Measurements from ENCODE around the gene HDGFL2. TPM values are rescaled to one million over a fixed set of nuclear protein-coding genes. Genes with fewer than 3 reads are reported as not detected.
"Not testable (repeated sequence)": the region's sequence is repeated elsewhere in the genome, so short reads cannot be mapped to it uniquely, and the experiment has no call there.

Gene HDGFL2
- total RNA-seq, 2 experiments from 2014 or later: 17.2 to 18.0 TPM

DNA sequence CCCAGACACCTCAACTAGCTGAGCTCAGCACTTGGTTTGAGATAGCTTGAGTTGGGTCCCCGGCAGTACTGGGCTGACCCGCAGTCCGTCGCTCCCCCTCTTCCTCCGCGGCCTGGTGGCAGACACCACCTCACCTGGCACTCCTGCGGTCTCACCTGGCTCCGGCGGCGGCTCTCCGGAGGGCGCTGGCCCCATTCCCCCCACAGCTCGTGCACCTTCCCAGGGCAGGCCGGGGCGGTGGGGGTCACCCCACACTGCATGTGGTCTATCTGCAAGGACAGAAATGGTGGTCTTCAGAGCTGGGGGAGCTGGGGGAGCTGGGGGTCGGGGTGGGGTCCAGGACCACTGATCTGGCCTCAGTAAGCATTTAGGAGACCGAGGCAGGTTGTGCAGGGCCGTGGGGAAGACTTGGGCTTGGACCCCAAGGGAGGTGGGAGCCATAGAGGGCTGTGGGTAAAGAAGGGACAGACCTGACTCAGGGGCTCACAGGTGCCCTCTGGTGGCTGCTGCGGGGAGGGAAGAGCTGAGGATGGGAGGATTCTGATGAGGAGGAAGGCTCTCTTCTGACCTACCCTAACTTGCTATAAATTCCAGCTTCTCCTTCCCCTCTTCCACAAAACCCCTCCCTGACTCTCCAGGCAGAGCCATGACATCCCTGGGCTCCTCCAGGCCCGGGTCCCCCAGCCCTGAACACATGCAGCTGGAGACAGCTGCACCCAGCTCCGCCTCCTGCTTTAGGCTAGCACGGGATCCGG is 52.9 kb downstream of the HDGFL2 start:
- POLR2A ChIA-PET: interaction anchor here (0.7 kb wide), 1 partner anchor 10 kb away, joined by 3 read pairs; the partner anchor contains the start of gene PLIN5
- no peak overlapping the region for H3K27ac ChIP-seq (ENCODE audit: low read depth in 1 of 2, low read length in 2 of 2)

DNA sequence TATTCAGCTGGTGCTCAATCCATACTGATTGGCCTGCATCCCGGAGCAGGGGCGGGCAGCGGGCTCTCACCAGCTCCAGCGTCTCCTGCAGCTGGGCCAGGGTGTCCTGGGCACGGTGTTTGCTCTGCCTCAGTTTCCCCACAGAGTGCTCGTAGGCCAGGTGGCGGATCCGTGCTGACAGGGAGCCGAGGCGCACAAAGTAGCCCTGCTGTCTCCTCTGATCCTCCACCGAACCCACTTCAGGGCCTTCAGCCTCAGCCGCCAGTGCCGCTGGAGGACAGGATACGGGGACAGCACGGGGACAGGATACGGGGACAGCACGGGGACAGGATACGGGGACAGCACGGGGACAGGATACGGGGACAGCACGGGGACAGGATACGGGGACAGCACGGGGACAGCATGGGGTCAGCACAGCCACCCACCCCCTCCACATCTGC is 53.5 kb downstream of the HDGFL2 start:
- intact Hi-C loops (cut with DNase I, micrococcal nuclease): loop anchor here (2.0 to 5.0 kb wide), 2 partner anchors 259 to 278 kb away; partner anchors contain the start of gene YJU2 (in 1 of the 2)
- no peaks in the 10 kb centered on the region for H3K4me1 ChIP-seq (ENCODE audit: insufficient read depth, low read length)
- ChIA-PET POLR2A (interaction anchor here (0.7 kb wide), 1 partner anchor 10 kb away, joined by 3 read pairs; the partner anchor contains the start of gene PLIN5), CTCF (interaction anchor here (0.6 to 1.3 kb wide), 6 partner anchors 9 to 424 kb away, joined by 3 to 7 read pairs (median 4); partner anchors contain the start of genes PLIN5 and YJU2)
- TF ChIP-seq, protein P1, sequence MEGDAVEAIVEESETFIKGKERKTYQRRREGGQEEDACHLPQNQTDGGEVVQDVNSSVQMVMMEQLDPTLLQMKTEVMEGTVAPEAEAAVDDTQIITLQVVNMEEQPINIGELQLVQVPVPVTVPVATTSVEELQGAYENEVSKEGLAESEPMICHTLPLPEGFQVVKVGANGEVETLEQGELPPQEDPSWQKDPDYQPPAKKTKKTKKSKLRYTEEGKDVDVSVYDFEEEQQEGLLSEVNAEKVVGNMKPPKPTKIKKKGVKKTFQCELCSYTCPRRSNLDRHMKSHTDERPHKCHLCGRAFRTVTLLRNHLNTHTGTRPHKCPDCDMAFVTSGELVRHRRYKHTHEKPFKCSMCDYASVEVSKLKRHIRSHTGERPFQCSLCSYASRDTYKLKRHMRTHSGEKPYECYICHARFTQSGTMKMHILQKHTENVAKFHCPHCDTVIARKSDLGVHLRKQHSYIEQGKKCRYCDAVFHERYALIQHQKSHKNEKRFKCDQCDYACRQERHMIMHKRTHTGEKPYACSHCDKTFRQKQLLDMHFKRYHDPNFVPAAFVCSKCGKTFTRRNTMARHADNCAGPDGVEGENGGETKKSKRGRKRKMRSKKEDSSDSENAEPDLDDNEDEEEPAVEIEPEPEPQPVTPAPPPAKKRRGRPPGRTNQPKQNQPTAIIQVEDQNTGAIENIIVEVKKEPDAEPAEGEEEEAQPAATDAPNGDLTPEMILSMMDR (IDR thresholded peaks at IDR 0.05): no peak
- Mint-ChIP-seq H3K27ac (no peak overlapping the region), H3K9me3 (no peaks in the 10 kb centered on the region), H3K4me3 (no peak overlapping the region), H3K36me3 (ENCODE audit: low read depth) (no peaks in the 10 kb centered on the region), H3K27me3 (no peaks in the 10 kb centered on the region), H3K4me1 (ENCODE audit: low read depth) (no peaks in the 10 kb centered on the region)
- H3K27ac ChIP-seq (ENCODE audit: low read depth in 1 of 2, low read length in 2 of 2): no peak overlapping the region
- H3K4me3 ChIP-seq (ENCODE audit: low read length): no peak overlapping the region
- H3K27me3 ChIP-seq (ENCODE audit: control insufficient read depth in 1 of 2, insufficient read depth in 2 of 2, low read length in 2 of 2): no peaks in the 10 kb centered on the region
- H3K9me3 ChIP-seq (ENCODE audit: control insufficient read depth in 1 of 2, insufficient read depth in 1 of 2, low read length in 2 of 2): no peaks in the 10 kb centered on the region
- DNase-seq (no peak), ATAC-seq (ENCODE audit: poor library complexity) (no peak)
- H3K36me3 ChIP-seq (ENCODE audit: insufficient read depth, low read length): no peaks in the 10 kb centered on the region

More for the DNA sequence above, 52.9 kb downstream of the HDGFL2 start:
- Mint-ChIP-seq H3K27ac (no peak overlapping the region), H3K36me3 (ENCODE audit: low read depth) (no peaks in the 10 kb centered on the region), H3K27me3 (no peaks in the 10 kb centered on the region), H3K4me1 (ENCODE audit: low read depth) (no peaks in the 10 kb centered on the region), H3K4me3 (no peak overlapping the region), H3K9me3 (no peaks in the 10 kb centered on the region)
- no peaks in the 10 kb centered on the region for H3K36me3 ChIP-seq (ENCODE audit: insufficient read depth, low read length)
- intact Hi-C loops (cut with DNase I, micrococcal nuclease): loop anchor here (2.0 to 5.0 kb wide), 2 partner anchors 258 to 278 kb away; partner anchors contain the start of gene YJU2 (in 1 of the 2)
- CTCF ChIA-PET: interaction anchor here (0.6 to 1.3 kb wide), 6 partner anchors 8 to 425 kb away, joined by 3 to 7 read pairs (median 4); partner anchors contain the start of genes PLIN5 and YJU2
- H3K4me3 ChIP-seq (ENCODE audit: low read length): no peak overlapping the region
- ATAC-seq (ENCODE audit: poor library complexity) (peak; percentile 78), DNase-seq (peak; percentile 49 to 77 (median 62))
- no peaks in the 10 kb centered on the region for H3K4me1 ChIP-seq (ENCODE audit: insufficient read depth, low read length)
- H3K9me3 ChIP-seq (ENCODE audit: control insufficient read depth in 1 of 2, insufficient read depth in 1 of 2, low read length in 2 of 2): no peaks in the 10 kb centered on the region
- TF ChIP-seq, protein P1 (IDR thresholded peaks at IDR 0.05): peak; percentile 47
- no peaks in the 10 kb centered on the region for H3K27me3 ChIP-seq (ENCODE audit: control insufficient read depth in 1 of 2, insufficient read depth in 2 of 2, low read length in 2 of 2)

DNA sequence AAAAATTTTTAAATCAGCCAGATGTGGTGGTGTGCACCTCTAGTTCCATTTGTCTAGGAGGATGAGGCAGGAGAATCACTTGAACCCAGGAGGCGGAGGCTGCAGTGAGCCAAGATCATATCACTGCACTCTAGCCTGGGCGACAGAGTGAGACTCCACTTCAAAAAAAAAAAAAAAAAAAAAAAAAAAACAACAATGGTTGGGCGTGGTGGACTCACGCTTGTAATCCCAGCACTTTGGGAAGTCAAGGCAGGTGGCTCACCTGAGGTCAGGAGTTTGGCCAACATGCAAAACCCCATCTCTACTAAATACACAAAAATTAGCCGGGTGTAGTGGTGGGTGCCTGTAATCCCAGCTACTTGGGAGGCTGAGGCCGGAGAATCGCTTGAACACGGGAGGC is 55.3 kb downstream of the HDGFL2 start:
- H3K27me3 ChIP-seq (ENCODE audit: control insufficient read depth in 1 of 2, insufficient read depth in 2 of 2, low read length in 2 of 2); H3K27ac ChIP-seq (ENCODE audit: low read depth in 1 of 2, low read length in 2 of 2); CTCF ChIA-PET; H3K36me3 ChIP-seq (ENCODE audit: insufficient read depth, low read length); H3K4me3 Mint-ChIP-seq; POLR2A ChIA-PET; H3K27ac Mint-ChIP-seq; H3K36me3 Mint-ChIP-seq (ENCODE audit: low read depth); H3K9me3 Mint-ChIP-seq; DNase-seq; H3K4me1 ChIP-seq (ENCODE audit: insufficient read depth, low read length); H3K27me3 Mint-ChIP-seq; ATAC-seq (ENCODE audit: poor library complexity); H3K4me3 ChIP-seq (ENCODE audit: low read length); H3K9me3 ChIP-seq (ENCODE audit: control insufficient read depth in 1 of 2, insufficient read depth in 1 of 2, low read length in 2 of 2); H3K4me1 Mint-ChIP-seq (ENCODE audit: low read depth): not testable (repeated sequence)
- intact Hi-C loops (cut with DNase I, micrococcal nuclease): loop anchor here in 1 of 2 experiments (5.0 kb wide), 1 partner anchor 280 kb away; the partner anchor contains the start of gene YJU2

All from CD4-positive, alpha-beta T cell (primary cell).